Amygdala (tissue), 56 donors: ENCODE data around the gene AGAP1.

Experiments
- DNase-seq, 56 donors: peaks; one replicate each; lab custom pipeline; 2025; lab: John Stamatoyannopoulos, UW

The AGAP1 gene

GRCh38 chr2:235485362-235485761 lies 8.5 kb upstream of the AGAP1 start:
- no peak for DNase-seq

- DNase-seq: no peak
Measured at GRCh38 chr2:235486729-235487128, 7.1 kb upstream of the AGAP1 start.

- DNase-seq: no peak
Measured at GRCh38 chr2:235489897-235490296, 3.9 kb upstream of the AGAP1 start.

- DNase-seq: peak in 4 of 56 donors; percentile 16 to 62 (median 34)
Measured at GRCh38 chr2:235492850-235493344, 946 bp upstream of the AGAP1 start.

GRCh38 chr2:235493402-235493774 lies 455 bp upstream of the AGAP1 start:
- DNase-seq: peak in 6 of 56 donors; percentile 56 to 73 (median 62)

GRCh38 chr2:235494716-235495372 lies 1.0 kb downstream of the AGAP1 start:
- peak in 17 of 56 donors; percentile 13 to 56 (median 36) for DNase-seq

- DNase-seq: peak in 6 of 56 donors; percentile 21 to 54 (median 32)
Measured at GRCh38 chr2:235495373-235496238, 1.8 kb downstream of the AGAP1 start.

GRCh38 chr2:235496239-235496621 lies 2.4 kb downstream of the AGAP1 start:
- peak in 11 of 56 donors; percentile 7 to 43 (median 21) for DNase-seq

GRCh38 chr2:235497096-235497495 lies 3.3 kb downstream of the AGAP1 start:
- DNase-seq: peak in 21 of 56 donors; percentile 7 to 63 (median 33)

- peak in 15 of 56 donors; percentile 19 to 65 (median 33) for DNase-seq
Measured at GRCh38 chr2:235498541-235498940, 4.7 kb downstream of the AGAP1 start.

- no peak for DNase-seq
Measured at GRCh38 chr2:235498946-235499812, 5.3 kb downstream of the AGAP1 start.

GRCh38 chr2:235500110-235500760 lies 6.4 kb downstream of the AGAP1 start:
- DNase-seq: no peak

- DNase-seq: peak in 2 of 56 donors; percentile 15 to 25
Measured at GRCh38 chr2:235500761-235501672, 7.2 kb downstream of the AGAP1 start.

GRCh38 chr2:235501673-235502031 lies 7.8 kb downstream of the AGAP1 start:
- no peak for DNase-seq

GRCh38 chr2:235502336-235502735 lies 8.5 kb downstream of the AGAP1 start:
- no peak for DNase-seq

- DNase-seq: peak in 27 of 56 donors; percentile 10 to 67 (median 34)
Measured at GRCh38 chr2:235504441-235505180, 10.8 kb downstream of the AGAP1 start.

GRCh38 chr2:235505181-235505741 lies 11.4 kb downstream of the AGAP1 start:
- peak in 14 of 56 donors; percentile 12 to 38 (median 22) for DNase-seq
